ENCODE measurements around the gene USP4.

DNA sequence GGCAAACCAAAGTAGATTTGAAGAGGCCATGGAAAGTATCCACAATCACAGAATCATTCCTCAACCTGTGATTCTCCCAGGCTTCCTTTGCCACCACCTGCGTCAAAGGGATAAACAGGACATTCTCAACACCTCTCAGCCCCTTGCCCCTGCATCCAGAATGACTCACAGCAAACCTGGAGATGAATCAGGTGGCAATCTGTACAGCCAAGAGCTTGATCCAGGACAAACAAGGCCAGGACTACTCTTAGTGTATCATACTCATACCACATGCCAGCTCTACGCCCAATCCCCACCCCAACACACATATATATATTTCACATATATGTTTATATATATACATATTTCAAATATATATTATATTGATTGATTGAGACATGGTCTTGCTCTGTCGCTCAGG, 39.3 kb downstream of the USP4 start:
- TF ChIP-seq ZNF274 (IDR thresholded peaks at IDR 0.05; ENCODE audit: borderline replicate concordance, extremely low read depth, low read length) = no peak
- TF ChIP-seq POU5F1 (IDR thresholded peaks at IDR 0.05; ENCODE audit: low read depth, low read length) = no peak
- TF ChIP-seq, protein P1, sequence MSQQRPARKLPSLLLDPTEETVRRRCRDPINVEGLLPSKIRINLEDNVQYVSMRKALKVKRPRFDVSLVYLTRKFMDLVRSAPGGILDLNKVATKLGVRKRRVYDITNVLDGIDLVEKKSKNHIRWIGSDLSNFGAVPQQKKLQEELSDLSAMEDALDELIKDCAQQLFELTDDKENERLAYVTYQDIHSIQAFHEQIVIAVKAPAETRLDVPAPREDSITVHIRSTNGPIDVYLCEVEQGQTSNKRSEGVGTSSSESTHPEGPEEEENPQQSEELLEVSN (IDR thresholded peaks at IDR 0.05) = no peak
- TF ChIP-seq, protein P2, sequence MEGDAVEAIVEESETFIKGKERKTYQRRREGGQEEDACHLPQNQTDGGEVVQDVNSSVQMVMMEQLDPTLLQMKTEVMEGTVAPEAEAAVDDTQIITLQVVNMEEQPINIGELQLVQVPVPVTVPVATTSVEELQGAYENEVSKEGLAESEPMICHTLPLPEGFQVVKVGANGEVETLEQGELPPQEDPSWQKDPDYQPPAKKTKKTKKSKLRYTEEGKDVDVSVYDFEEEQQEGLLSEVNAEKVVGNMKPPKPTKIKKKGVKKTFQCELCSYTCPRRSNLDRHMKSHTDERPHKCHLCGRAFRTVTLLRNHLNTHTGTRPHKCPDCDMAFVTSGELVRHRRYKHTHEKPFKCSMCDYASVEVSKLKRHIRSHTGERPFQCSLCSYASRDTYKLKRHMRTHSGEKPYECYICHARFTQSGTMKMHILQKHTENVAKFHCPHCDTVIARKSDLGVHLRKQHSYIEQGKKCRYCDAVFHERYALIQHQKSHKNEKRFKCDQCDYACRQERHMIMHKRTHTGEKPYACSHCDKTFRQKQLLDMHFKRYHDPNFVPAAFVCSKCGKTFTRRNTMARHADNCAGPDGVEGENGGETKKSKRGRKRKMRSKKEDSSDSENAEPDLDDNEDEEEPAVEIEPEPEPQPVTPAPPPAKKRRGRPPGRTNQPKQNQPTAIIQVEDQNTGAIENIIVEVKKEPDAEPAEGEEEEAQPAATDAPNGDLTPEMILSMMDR (IDR thresholded peaks at IDR 0.05; ENCODE audit: control extremely low read depth in 1 of 3, insufficient read depth in 1 of 3, low read depth in 1 of 3, low read length in 3 of 3) = no peak
- no peak for TF ChIP-seq EZH2 (IDR thresholded peaks at IDR 0.05; ENCODE audit: low read depth, low read length, severe bottlenecking)
- no peak for TF ChIP-seq POLR2A (IDR thresholded peaks at IDR 0.05; ENCODE audit: control extremely low read depth in 1 of 2, low read depth in 2 of 2, low read length in 2 of 2)
- TF ChIP-seq HDAC2 (IDR thresholded peaks at IDR 0.05; ENCODE audit: borderline replicate concordance in 1 of 2, low read depth in 2 of 2, low read length in 2 of 2) = no peak
- TF ChIP-seq RAD21 (IDR thresholded peaks at IDR 0.05 in 1 of 2, conservative IDR thresholded peaks at IDR 0.05 in 1 of 2; ENCODE audit: low read depth in 2 of 2, low read length in 2 of 2) = no peak
- TF ChIP-seq SIN3A (conservative IDR thresholded peaks at IDR 0.05 in 1 of 2, IDR thresholded peaks at IDR 0.05 in 1 of 2; ENCODE audit: low read depth in 1 of 2, low read length in 2 of 2) = no peak
- no peak for TF ChIP-seq EP300 (IDR thresholded peaks at IDR 0.05; ENCODE audit: borderline replicate concordance in 1 of 2, low read depth in 2 of 2, low read length in 2 of 2)
- no peak for TF ChIP-seq RFX5 (IDR thresholded peaks at IDR 0.05; ENCODE audit: borderline replicate concordance, low read depth, low read length)
- TF ChIP-seq POLR2AphosphoS5 (IDR thresholded peaks at IDR 0.05; ENCODE audit: low read depth, low read length) = no peak
